HepG2 (cell line): ENCODE results near the gene BCORL1. TPM values are rescaled to one million over a fixed set of nuclear protein-coding genes. Genes with fewer than 3 reads are reported as not detected.
A peak's percentile ranks its signal among the peaks of the same experiment; 100 is the strongest.

ENCODE experiments used
- BRD4 ChIP-seq: sonication (generic); formaldehyde crosslinking; IDR thresholded peaks from 2 replicates; pipeline ENCODE4 v1.4.0; 2020; ENCODE audit warnings: missing genetic modification reagents
- CENPT ChIP-seq: sonication (generic); formaldehyde crosslinking; IDR thresholded peaks from 2 replicates; pipeline ENCODE4 v1.8.0; 2022; ENCODE audit warnings: low read depth, mild to moderate bottlenecking, moderate library complexity, missing genetic modification reagents
- RFXAP ChIP-seq: sonication (generic); formaldehyde crosslinking; IDR thresholded peaks from 2 replicates; pipeline ENCODE4 v1.4.0; 2020; ENCODE audit warnings: missing genetic modification reagents, borderline replicate concordance
- TBP ChIP-seq: sonication (generic); formaldehyde crosslinking; IDR thresholded peaks from 2 replicates; pipeline ENCODE4 v1.5.0; 2020; ENCODE audit warnings: missing genetic modification reagents
- ZBTB3 ChIP-seq: sonication (generic); formaldehyde crosslinking; IDR thresholded peaks from 2 replicates; pipeline ENCODE4 v1.4.0; 2020; ENCODE audit warnings: low read depth, mild to moderate bottlenecking, moderate library complexity, missing genetic modification reagents, borderline replicate concordance
- ZNF10 ChIP-seq: sonication (generic); formaldehyde crosslinking; IDR thresholded peaks from 2 replicates; pipeline ENCODE4 v1.4.0; 2020; ENCODE audit warnings: mild to moderate bottlenecking, low read depth, missing genetic modification reagents, borderline replicate concordance
- ZNF484 ChIP-seq: sonication (generic); formaldehyde crosslinking; IDR thresholded peaks from 2 replicates; pipeline ENCODE4 v1.5.1; 2020; ENCODE audit warnings: mild to moderate bottlenecking, low read depth, missing genetic modification reagents, borderline replicate concordance
- ZNF569 ChIP-seq: sonication (generic); formaldehyde crosslinking; IDR thresholded peaks from 2 replicates; pipeline ENCODE4 v1.5.0; 2020; ENCODE audit warnings: mild to moderate bottlenecking, missing genetic modification reagents, moderate library complexity, borderline replicate concordance
- polyA plus RNA-seq, 8 experiments: library from polyadenylated mRNA; depleted of rRNA in 3 of 8; stranded (reverse) in 7 of 8; unstranded in 1 of 8; fragments of >200 nt; fragmentation: Illumina TruSeq in 4 of 8; extraction: Trizol in 4 of 8; gene quantifications; 2 replicates each; pipeline versions ENCODE4 v1.2.1 to v1.2.3, GENCODE V29; 2011 to 2016; ENCODE audit warnings: low read depth in 4 of 8, missing spikeins in 1 of 8, mixed read lengths in 1 of 8; ENCODE audit not compliant: insufficient read depth in 1 of 8
- total RNA-seq, 5 experiments: library from RNA; depleted of rRNA; stranded (reverse); fragments of >200 nt; fragmentation: Illumina TruSeq; extraction: Trizol; gene quantifications; 2 replicates each; pipeline ENCODE4 v1.2.3, GENCODE V29; 2016; ENCODE audit warnings: low read depth in 1 of 5
- TF ChIP-seq, protein P1 (sequence below): sonication (generic); formaldehyde crosslinking; IDR thresholded peaks from 2 replicates; pipeline ENCODE4 v1.5.1; 2020; ENCODE audit warnings: mild to moderate bottlenecking, missing genetic modification reagents, moderate library complexity
- TF ChIP-seq, protein P2 (sequence below): sonication (generic); formaldehyde crosslinking; IDR thresholded peaks from 2 replicates; pipeline ENCODE4 v1.5.0; 2020; ENCODE audit warnings: missing genetic modification reagents
- TF ChIP-seq, protein P3 (sequence below): sonication (generic); formaldehyde crosslinking; IDR thresholded peaks from 2 replicates; pipeline ENCODE4 v1.4.0; 2020; ENCODE audit warnings: missing genetic modification reagents
- TF ChIP-seq, protein P4 (sequence below): sonication (generic); formaldehyde crosslinking; conservative IDR thresholded peaks from 2 replicates; pipeline ENCODE4 v1.8.1; 2023; ENCODE audit warnings: missing genetic modification reagents
- TF ChIP-seq, protein P5 (sequence below): sonication (generic); formaldehyde crosslinking; IDR thresholded peaks from 2 replicates; pipeline ENCODE4 v1.4.0; 2020; ENCODE audit warnings: missing genetic modification reagents
- TF ChIP-seq, protein P6 (sequence below): sonication (generic); formaldehyde crosslinking; IDR thresholded peaks from 2 replicates; pipeline ENCODE4 v1.5.0; 2020; ENCODE audit warnings: mild to moderate bottlenecking, missing genetic modification reagents

BCORL1 gene
- total and polyA plus RNA-seq, 2 of the 13 experiments (the other 11 are each of a cell fraction or from before 2014, with no cell fraction given), result 0.67 to 1.4 TPM

DNA sequence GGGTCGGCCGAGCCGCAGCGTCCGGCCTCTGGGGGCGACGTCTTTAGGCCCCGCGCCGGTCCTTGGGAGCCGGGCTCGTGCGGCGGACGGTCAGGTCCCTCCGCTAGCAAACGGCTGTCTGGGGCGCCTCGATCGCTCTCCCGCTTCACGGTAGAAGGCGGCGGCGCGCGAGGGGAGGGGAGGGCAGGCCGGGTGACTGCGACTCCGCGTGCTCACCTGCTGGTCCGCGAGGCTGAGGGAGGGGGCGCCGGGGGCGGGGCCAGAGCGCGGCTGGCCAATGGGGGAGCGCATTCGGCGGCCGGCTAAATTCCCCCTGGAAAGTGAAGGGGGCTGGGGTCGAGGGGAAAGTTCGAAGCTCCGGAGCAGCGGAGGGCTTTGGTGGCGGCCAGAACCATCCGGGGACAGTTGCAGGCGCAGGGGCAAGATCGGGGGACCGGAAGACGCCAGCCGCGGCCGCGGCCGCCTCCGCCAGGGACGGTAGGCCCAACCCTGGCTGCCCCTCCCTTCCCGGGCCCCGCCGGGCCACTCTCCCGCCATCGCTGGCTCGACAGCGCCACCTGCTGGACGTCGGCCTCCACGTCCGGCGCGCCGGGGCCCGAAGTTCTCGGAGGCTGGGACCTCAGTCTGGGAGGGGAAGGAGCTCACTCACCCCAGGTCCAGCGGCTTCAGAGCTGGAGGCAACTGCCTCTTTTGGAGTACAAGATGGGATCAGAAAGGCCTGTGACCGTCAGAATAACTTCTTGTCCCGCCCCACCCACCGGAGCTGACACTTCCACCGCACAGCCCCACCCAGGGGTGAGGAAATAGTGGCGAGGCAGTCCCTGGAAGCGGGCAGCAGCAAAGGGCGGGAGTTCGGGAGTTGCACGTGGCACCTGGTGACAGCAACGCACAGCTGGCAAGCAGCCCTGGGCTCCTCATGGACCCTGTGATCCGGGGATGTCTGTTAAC, 78.0 kb downstream of the BCORL1 start (continued):
- no peak for TF ChIP-seq CENPT (CRISPR knock-in tag)
- TF ChIP-seq, protein P1, sequence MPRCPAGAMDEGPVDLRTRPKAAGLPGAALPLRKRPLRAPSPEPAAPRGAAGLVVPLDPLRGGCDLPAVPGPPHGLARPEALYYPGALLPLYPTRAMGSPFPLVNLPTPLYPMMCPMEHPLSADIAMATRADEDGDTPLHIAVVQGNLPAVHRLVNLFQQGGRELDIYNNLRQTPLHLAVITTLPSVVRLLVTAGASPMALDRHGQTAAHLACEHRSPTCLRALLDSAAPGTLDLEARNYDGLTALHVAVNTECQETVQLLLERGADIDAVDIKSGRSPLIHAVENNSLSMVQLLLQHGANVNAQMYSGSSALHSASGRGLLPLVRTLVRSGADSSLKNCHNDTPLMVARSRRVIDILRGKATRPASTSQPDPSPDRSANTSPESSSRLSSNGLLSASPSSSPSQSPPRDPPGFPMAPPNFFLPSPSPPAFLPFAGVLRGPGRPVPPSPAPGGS, result no peak
- TF ChIP-seq ZNF10 (CRISPR knock-in tag), result no peak
- TF ChIP-seq BRD4, result no peak
- TF ChIP-seq, protein P2, sequence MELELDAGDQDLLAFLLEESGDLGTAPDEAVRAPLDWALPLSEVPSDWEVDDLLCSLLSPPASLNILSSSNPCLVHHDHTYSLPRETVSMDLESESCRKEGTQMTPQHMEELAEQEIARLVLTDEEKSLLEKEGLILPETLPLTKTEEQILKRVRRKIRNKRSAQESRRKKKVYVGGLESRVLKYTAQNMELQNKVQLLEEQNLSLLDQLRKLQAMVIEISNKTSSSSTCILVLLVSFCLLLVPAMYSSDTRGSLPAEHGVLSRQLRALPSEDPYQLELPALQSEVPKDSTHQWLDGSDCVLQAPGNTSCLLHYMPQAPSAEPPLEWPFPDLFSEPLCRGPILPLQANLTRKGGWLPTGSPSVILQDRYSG, result no peak
- TF ChIP-seq, protein P3, sequence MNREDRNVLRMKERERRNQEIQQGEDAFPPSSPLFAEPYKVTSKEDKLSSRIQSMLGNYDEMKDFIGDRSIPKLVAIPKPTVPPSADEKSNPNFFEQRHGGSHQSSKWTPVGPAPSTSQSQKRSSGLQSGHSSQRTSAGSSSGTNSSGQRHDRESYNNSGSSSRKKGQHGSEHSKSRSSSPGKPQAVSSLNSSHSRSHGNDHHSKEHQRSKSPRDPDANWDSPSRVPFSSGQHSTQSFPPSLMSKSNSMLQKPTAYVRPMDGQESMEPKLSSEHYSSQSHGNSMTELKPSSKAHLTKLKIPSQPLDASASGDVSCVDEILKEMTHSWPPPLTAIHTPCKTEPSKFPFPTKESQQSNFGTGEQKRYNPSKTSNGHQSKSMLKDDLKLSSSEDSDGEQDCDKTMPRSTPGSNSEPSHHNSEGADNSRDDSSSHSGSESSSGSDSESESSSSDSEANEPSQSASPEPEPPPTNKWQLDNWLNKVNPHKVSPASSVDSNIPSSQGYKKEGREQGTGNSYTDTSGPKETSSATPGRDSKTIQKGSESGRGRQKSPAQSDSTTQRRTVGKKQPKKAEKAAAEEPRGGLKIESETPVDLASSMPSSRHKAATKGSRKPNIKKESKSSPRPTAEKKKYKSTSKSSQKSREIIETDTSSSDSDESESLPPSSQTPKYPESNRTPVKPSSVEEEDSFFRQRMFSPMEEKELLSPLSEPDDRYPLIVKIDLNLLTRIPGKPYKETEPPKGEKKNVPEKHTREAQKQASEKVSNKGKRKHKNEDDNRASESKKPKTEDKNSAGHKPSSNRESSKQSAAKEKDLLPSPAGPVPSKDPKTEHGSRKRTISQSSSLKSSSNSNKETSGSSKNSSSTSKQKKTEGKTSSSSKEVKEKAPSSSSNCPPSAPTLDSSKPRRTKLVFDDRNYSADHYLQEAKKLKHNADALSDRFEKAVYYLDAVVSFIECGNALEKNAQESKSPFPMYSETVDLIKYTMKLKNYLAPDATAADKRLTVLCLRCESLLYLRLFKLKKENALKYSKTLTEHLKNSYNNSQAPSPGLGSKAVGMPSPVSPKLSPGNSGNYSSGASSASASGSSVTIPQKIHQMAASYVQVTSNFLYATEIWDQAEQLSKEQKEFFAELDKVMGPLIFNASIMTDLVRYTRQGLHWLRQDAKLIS (CRISPR knock-in tag), result no peak
- TF ChIP-seq, protein P4, sequence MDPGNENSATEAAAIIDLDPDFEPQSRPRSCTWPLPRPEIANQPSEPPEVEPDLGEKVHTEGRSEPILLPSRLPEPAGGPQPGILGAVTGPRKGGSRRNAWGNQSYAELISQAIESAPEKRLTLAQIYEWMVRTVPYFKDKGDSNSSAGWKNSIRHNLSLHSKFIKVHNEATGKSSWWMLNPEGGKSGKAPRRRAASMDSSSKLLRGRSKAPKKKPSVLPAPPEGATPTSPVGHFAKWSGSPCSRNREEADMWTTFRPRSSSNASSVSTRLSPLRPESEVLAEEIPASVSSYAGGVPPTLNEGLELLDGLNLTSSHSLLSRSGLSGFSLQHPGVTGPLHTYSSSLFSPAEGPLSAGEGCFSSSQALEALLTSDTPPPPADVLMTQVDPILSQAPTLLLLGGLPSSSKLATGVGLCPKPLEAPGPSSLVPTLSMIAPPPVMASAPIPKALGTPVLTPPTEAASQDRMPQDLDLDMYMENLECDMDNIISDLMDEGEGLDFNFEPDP (CRISPR knock-in tag), result 0 out of 2 replicates have a peak, but pooled peaks have one; percentile 44
- TF ChIP-seq TBP (CRISPR knock-in tag), result no peak
- TF ChIP-seq, protein P5, sequence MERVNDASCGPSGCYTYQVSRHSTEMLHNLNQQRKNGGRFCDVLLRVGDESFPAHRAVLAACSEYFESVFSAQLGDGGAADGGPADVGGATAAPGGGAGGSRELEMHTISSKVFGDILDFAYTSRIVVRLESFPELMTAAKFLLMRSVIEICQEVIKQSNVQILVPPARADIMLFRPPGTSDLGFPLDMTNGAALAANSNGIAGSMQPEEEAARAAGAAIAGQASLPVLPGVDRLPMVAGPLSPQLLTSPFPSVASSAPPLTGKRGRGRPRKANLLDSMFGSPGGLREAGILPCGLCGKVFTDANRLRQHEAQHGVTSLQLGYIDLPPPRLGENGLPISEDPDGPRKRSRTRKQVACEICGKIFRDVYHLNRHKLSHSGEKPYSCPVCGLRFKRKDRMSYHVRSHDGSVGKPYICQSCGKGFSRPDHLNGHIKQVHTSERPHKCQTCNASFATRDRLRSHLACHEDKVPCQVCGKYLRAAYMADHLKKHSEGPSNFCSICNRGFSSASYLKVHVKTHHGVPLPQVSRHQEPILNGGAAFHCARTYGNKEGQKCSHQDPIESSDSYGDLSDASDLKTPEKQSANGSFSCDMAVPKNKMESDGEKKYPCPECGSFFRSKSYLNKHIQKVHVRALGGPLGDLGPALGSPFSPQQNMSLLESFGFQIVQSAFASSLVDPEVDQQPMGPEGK (CRISPR knock-in tag), result peak; percentile 76
- no peak for TF ChIP-seq RFXAP (CRISPR knock-in tag)
- peak; percentile 31; the same call in 1 of the 2 replicates for TF ChIP-seq ZNF569 (CRISPR knock-in tag)
- TF ChIP-seq, protein P6, sequence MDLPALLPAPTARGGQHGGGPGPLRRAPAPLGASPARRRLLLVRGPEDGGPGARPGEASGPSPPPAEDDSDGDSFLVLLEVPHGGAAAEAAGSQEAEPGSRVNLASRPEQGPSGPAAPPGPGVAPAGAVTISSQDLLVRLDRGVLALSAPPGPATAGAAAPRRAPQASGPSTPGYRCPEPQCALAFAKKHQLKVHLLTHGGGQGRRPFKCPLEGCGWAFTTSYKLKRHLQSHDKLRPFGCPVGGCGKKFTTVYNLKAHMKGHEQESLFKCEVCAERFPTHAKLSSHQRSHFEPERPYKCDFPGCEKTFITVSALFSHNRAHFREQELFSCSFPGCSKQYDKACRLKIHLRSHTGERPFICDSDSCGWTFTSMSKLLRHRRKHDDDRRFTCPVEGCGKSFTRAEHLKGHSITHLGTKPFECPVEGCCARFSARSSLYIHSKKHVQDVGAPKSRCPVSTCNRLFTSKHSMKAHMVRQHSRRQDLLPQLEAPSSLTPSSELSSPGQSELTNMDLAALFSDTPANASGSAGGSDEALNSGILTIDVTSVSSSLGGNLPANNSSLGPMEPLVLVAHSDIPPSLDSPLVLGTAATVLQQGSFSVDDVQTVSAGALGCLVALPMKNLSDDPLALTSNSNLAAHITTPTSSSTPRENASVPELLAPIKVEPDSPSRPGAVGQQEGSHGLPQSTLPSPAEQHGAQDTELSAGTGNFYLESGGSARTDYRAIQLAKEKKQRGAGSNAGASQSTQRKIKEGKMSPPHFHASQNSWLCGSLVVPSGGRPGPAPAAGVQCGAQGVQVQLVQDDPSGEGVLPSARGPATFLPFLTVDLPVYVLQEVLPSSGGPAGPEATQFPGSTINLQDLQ (CRISPR knock-in tag), result no peak
- no peak for TF ChIP-seq ZBTB3
- TF ChIP-seq ZNF484, result no peak
